Glomerular visceral epithelial cell (primary cell): Measurements from ENCODE around the gene HDAC4.
A peak's percentile ranks its signal among the peaks of the same experiment; 100 is the strongest.

Experiments
- DNase-seq: peaks from one replicate; pipeline ENCODE4 v3.0.0-alpha.2; 2016; ENCODE audit errors: extremely low spot score

Gene HDAC4

GRCh38 chr2:239141021-239141760, 259.6 kb downstream of the HDAC4 start:
- no peak for DNase-seq

- DNase-seq, result no peak
Measured at GRCh38 chr2:239140346-239141020, 260.3 kb downstream of the HDAC4 start.

- DNase-seq, result no peak
Measured at GRCh38 chr2:239139566-239139965, 261.3 kb downstream of the HDAC4 start.

GRCh38 chr2:239139101-239139500, 261.7 kb downstream of the HDAC4 start:
- no peak for DNase-seq

GRCh38 chr2:239138610-239139009, 262.2 kb downstream of the HDAC4 start:
- no peak for DNase-seq

- no peak for DNase-seq
Measured at GRCh38 chr2:239137898-239138283, 262.9 kb downstream of the HDAC4 start.

- DNase-seq, result no peak
Measured at GRCh38 chr2:239137165-239137897, 263.5 kb downstream of the HDAC4 start.

GRCh38 chr2:239136762-239137161, 264.1 kb downstream of the HDAC4 start:
- no peak for DNase-seq

GRCh38 chr2:239136203-239136602, 264.6 kb downstream of the HDAC4 start:
- no peak for DNase-seq

- DNase-seq, result no peak
Measured at GRCh38 chr2:239135531-239135930, 265.3 kb downstream of the HDAC4 start.

- no peak for DNase-seq
Measured at GRCh38 chr2:239133945-239134570, 266.8 kb downstream of the HDAC4 start.

GRCh38 chr2:239132786-239133185, 268.0 kb downstream of the HDAC4 start:
- no peak for DNase-seq

GRCh38 chr2:239132156-239132709, 268.6 kb downstream of the HDAC4 start:
- DNase-seq, result no peak

- DNase-seq, result no peak
Measured at GRCh38 chr2:239131521-239131920, 269.3 kb downstream of the HDAC4 start.

GRCh38 chr2:239130786-239131325, 270.0 kb downstream of the HDAC4 start:
- DNase-seq, result no peak

GRCh38 chr2:239130041-239130440, 270.8 kb downstream of the HDAC4 start:
- DNase-seq, result no peak

GRCh38 chr2:239129147-239129920, 271.5 kb downstream of the HDAC4 start:
- DNase-seq, result peak; percentile 65

GRCh38 chr2:239128706-239129105, 272.1 kb downstream of the HDAC4 start:
- DNase-seq, result no peak

- no peak for DNase-seq
Measured at GRCh38 chr2:239127513-239127912, 273.3 kb downstream of the HDAC4 start.

- DNase-seq, result no peak
Measured at GRCh38 chr2:239125726-239126675, 274.8 kb downstream of the HDAC4 start.
